Right hindlimb (tissue), 1 donor: ENCODE data around the gene PRDM16.

ENCODE experiments used
- DNase-seq: peaks from one replicate; pipeline ENCODE4 v3.0.0-alpha.2; 2018

PRDM16 gene

DNA sequence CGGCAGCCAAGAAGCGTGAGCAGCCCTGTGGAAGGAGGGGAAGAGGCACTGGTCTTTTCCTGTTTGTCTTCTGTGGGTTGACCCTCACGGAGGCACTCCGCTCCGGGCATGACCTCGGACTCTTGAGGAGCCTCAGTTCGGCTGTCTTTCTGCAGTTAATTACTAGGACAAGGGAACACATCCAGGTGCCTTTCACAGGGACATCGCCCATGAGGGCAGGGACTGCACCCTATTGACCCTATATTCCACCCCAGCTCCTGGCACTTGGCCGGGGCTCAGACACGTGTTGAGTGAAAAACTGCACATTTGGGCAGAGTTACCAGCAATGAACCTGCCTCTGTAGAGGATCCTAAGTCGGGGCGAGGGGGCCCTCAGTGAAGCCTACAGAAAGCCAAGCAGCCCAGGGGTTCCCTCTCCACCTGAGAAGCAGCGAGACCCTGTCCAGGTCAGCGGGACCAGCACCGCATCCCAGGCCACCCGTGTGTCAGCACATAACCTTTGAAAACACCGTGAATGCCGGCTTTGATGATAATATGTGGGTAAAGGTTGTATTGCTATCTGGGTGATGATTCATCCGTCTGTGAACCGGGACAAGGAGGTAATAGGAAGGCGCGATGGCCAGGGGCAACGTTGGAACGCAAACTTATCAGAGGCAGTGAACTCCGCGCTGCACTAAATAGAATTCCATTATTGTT lies 224.0 kb downstream of the PRDM16 start:
- DNase-seq, result no peak

DNA sequence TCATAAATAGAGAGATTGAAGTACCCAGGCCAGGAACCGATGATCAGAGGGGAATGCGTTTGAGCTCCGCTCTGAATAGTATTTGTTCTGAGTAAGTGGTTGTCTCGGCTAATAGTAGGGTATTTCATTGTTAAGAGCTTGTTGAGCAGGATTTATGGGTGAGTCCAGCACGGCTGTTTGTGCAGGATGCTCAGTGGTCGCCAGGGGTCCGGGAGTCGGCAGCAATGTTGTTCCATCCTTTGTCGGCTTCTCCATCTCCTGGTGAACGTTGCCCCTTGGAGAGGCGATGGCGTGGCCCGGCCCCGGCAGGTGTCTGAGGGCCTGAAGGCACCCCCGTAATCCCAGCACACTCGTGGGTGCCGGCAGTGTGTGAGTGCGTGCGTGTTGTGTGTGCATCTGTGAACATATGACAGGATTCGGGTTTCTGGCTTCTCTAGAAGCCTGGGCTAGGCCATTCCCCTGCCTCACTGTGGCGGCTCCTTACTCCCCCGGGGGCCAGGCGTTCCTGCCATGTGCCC lies 224.6 kb downstream of the PRDM16 start:
- DNase-seq, result no peak

DNA sequence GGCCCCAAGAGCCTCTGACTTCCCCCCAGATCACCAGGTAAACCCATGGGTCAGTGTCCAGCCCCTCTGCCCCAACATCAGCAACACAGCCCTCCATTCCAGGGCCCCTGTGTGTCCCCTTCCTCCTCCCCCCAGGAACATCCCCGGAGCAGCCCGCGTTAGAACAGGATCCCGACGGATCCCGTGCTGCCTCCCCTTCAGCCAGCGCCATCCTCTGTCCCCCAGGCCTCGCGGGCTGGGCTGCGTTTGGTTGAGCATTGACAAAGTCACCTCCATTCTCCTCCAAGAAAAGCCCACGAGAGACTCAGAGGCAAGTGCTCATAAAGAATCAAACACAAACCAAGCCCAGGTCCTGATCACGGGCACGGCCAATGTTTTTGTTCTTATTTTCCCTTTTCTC lies 225.4 kb downstream of the PRDM16 start:
- no peak for DNase-seq

DNA sequence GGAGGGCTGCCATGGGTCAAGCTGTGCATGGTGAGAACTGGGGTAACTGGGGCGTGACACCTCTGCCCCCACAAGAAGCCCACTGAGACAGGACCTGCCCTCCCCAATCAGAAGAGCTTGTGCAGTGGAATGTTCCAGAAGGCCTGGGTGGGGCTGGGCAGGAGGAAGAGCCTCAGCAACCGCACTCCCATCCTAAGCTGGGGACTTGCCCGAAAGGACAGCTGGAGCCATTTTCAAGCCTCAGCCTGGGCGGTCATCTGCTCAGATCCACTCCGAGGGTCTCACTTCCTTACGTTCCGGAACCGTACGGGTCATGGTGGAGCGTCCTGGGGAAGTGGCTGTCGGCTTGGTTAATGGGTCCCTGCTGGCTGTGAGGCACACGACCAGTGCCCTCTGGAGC lies 226.8 kb downstream of the PRDM16 start:
- DNase-seq, result no peak

DNA sequence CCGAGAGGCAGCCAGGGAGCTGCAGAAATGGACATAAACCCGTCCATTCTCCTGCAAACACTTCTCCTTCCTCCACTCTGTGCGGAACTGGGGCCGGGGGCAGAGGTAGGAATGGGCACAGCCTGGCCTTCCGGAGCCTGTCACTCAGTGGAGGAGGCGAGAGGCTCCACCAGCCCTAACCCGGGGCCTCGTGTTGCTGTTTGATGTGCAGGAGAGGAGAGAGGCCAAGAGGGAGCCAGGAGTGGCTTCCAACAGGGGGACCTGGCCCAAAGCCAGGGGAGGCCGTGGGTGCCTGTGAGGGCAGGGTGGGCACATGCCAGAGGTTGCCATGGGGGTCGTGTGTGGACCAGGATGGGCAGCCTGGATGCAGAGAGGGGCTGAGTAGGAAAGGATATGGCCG lies 227.3 kb downstream of the PRDM16 start:
- DNase-seq, result no peak

DNA sequence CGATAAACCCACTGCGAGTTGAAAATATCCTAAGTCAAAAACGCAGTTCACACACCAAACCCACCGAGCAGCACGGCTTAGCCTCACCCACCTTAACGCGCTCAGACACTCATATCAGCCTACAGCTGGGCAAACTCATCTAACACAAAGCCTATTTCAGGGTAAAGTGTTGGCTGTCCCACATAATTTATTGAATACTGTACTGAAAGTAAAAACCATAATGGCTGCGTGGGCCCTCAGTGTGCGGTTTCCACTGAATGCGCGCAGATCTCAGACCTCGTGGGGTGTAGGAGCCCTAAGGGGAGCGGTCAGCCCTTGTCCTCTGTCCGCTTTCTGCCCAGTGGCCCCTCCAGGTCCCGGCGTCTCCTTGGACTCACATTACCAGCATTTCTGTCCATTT lies 227.8 kb downstream of the PRDM16 start:
- DNase-seq, result no peak

DNA sequence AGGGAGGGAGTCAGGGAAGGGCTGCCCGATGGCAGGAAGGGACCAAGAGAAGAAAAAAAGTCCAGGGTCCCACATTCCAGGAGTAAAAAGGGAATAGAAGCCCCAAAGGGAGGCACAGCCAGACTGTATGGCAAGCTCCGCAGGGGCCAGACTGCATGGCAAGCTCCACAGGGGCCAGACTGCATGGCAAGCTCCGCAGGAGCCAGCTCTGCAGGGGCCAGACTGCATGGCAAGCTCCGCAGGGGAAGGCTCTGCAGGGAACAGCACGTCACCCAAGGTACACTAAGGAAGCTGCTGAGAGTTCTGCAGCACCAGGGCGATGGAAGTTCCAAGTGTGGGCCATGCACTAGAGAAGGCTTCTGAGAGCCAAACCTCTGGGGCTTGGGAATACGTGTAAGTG lies 228.8 kb downstream of the PRDM16 start:
- DNase-seq, result no peak

DNA sequence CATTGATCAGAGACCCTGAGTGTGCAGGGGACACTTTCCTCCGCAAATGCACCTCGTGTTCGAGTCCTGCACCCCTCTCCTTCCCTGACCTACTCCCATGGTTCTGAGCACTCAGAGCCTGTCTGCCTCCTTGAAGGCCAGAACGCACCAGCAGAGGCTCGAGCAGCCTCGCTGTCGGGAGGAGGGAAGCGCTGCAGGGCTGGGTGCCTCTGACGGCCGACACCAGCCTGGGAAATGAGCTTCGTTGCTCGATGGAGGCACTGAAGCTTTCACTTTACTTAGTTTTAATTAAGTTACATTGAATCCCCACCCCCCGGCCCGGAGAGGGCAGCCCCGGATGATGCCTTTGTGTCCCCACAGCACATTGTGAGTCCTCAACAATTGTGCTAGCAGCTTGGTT lies 229.2 kb downstream of the PRDM16 start:
- no peak for DNase-seq

DNA sequence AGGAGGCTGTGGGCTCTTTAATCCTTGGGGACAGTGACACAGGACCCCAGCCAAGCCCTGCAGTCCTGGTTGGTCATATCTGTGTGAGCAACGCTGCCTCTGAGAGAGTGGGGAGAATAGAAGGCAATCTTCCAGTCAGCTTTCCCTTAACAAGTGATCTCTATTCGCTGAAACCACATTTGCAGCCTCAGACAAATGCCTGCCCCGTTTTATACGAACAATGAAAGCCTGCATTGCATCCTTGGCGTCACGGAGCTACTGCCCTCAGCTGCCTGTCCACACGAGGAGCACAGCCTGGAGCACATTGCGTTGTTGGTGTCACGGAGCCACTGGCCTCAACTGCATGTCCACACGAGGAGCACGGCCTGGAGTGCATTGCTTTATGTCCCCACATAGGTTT lies 235.2 kb downstream of the PRDM16 start:
- no peak for DNase-seq

DNA sequence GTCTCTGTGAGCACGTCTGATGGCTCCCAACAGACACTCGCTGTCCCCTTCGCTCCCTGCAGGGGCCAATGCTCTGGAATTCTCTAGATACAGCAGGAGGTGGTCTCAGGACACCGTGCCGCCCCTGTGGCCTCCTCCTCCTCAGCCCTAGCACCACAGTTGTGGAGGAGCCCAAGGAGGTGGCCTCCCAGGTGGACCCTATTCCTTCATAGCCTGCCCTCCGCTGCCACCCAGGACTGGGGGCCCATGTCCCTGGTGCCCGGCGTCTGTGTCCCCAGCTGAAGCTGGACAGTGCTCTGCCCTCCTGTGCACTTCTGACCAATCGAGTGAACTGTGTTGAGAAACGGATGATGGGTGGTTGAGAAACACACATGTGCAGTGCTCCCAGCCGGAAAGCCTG lies 235.7 kb downstream of the PRDM16 start:
- DNase-seq, result no peak

DNA sequence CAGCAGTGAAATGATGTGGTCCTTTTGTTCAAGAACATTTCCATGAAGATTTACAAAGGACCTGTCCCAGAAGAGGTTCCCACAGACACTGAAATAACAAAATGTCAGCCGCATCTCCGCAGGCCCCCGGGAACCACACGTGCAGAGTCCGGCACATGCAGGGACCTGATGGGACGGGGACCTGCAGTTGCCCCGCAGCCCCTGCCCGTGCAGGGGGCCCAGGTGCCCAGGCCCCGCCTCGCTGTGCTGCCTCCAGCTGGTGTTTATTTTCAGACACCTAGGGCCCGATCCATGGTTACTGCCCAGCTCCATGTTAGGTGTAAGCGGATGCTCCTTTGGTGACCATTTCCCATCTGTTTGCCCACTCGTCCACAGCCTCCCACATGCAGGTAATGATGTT lies 236.2 kb downstream of the PRDM16 start:
- no peak for DNase-seq

DNA sequence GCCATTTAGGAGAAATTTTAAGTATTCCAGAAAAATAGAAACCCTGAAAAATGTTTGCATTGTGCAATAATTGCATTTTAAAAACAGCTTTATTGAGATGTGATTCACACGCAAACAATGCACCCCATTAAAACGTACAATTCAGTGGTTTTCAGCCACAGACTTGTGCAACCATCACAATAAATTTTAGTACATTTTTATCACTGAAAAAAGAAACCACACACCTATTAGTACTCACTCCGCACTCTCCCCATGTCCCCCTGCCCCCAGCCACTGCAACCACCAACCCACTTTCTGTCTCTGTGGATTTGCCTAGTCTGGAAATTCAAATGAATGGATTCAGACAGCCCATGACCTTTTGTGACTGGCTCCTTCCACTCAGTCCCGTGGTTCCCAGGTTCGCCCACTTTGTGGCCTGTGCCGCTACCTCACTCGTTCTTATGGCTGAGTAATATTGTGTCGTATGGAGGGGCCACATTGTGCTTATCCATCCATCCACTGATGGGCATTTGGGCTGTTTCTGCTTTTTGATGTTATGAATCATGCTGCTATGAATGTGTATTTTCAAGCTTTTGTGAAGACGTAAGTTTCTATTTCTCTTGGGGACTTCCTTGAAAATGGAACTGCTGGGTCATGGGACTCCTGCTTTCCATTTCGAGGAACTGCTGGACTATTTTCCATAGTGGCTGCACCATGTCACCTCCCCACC lies 237.7 kb downstream of the PRDM16 start:
- DNase-seq, result no peak

DNA sequence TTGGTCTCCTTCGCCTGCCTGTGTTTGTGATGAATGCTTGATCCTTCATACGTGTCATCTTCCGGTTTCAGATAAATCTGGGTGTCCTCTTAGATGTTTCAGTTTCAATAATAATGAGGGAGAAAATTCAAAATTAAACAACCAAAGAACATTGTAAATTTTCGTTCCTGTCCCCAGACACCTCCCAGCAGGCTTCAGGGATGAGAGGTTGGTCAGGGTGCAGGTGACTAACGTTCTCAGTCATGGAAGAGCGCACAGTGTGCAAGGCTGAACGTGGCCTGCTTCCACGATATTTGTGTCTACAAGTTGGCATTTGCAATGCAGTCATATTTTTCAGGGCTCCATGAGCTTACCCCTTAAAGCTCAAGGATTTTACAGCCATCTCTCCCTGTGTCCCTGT lies 238.4 kb downstream of the PRDM16 start:
- DNase-seq, result no peak

DNA sequence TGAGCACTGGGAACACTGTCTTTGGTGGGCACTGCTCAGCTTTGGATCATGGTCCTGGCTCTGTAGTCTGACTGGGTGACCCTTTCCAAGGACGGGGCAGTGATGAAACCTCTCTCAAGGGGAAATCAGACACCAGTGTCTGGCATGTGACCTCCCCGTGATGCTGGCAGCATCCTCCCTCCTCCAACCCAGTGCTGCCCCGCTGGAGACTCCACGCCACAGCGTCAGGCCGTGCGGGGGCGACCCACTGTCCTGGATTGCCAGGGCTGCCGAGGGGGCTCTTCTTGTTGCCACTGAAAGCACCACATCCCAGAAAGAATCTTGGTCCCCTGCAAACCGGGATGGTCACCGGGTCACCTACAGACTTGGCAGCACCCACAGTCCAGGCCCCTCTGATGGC lies 239.1 kb downstream of the PRDM16 start:
- DNase-seq, result no peak

DNA sequence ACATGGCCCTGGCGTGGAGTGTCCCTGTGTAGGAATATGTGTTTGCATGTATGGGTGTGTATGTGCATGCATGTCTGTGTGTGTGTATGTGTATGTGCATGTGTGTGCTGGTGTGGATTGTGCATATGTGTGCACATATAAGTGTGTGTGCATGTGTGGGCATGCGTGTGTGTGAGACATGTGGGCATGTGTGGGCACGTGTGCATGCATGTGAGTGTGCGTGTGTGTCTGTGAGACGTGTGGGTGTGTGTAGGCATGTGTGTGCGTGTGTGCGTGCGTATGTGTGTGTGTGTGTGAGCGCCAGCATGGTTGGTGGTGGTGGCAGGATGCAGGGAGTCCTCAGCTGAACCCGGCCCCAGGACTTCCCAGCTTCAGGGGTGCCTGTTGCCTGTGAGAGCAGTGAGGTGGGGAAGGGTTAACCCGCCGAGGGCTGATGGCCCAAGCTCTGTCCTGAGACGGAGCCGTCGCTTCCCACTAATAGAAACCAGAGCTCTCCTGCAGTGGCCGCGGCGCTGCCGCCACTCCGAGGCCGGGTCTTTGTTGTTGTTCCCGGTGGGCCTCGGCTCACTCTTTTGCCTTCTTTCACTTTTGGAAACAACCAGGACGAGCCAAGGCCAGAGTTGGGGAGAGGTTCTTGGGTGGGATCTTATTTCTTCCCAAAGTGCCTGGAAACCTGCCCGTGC lies 241.9 kb downstream of the PRDM16 start:
- no peak for DNase-seq

DNA sequence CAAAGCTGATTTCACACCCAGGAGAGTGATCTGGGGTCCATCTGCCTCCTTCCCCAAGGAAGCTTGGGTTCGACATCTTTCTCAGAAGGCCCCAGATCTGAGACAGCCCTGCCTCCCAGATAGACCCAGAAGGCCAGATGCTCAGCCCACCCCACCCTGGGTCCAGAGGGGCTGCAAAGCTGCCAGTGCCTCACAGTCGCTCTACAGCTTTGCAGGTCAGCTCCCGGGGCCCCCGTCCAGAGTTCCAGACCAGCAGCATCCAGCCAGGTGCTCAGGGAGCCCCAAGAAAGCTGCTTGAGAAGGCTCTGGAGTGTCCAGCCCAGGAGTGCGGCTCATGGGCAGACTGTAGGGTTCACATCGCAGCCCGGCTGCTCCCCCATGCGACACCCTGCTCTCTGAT lies 242.7 kb downstream of the PRDM16 start:
- no peak for DNase-seq

DNA sequence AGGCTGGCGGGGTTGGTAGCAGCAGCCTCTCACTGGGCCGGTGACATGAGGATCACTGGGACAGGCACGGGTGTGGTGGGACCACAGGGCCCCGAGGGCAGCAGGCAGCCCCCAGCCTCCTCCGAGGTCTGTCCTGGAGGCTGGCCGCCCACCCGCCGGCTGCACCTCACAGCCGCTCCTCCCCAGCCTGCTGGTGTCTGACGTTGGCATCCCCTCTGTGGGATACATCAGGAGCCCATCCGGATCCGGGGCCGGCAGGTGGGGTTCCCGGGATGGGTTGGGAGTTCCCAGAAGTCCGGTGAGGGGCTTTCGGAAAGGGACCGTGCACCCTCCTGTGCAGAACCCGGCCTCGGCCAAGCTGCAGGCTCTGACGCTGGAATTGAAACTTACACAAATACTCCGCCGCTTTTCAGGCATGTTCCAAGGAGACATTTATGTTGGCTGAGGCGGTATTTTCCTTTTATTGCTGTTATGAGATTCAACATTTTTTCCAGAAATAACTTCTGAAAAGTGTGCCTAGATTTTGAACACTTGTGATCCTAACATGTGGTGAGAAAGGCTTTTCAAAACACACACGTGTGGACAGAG lies 243.4 kb downstream of the PRDM16 start:
- peak; percentile 71 for DNase-seq

DNA sequence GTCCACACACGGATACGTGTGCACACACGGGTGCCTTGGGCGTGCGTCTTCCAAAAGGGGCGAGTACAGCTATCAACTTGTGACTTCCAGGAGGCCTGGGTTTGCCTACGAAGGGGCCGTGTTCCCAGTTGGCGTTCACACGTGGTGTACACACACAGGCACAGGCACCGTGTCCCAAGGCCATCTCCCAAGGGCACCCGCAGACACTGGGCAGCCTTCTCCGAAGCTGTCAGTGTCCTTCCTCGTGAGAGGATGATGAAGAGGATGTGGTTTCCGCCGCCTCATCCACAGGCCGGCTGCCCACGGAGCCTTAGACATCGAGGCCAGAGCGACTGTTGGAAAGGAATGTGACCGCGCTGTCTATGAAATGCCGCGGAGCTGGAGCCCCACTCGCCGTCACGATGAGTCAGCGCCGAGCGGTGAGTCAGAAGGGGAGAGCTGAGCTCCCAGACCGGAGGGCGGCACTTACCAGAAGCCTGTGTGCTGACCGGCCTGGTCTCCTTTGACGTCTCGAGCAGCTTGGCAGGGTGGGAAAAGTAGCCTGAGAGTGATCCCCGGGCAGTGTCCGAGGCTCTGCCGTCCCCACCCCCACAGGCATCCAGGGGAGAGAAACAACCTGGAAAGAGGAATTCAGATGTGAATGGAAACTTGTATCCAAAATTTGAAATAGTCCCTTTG lies 244.0 kb downstream of the PRDM16 start:
- DNase-seq, result peak; percentile 95

DNA sequence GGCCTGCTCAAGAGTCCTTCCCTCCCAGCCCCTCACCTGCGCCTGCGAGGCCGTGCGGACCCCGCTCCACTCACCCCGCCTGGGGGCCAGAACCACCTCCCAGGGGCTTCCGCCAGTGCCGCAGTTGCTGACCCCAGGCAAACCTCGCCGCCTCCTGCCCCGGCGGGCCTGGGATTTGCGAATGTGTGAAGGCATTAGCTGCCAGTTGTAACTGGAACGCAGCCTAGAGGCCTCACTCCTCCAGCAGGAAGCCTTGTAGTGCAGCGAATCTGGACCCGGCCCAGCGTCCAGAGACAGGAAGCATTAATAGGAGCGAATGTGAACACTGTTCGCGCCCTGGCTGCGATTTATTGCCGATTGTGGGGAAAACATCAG lies 244.6 kb downstream of the PRDM16 start:
- peak; percentile 94 for DNase-seq

DNA sequence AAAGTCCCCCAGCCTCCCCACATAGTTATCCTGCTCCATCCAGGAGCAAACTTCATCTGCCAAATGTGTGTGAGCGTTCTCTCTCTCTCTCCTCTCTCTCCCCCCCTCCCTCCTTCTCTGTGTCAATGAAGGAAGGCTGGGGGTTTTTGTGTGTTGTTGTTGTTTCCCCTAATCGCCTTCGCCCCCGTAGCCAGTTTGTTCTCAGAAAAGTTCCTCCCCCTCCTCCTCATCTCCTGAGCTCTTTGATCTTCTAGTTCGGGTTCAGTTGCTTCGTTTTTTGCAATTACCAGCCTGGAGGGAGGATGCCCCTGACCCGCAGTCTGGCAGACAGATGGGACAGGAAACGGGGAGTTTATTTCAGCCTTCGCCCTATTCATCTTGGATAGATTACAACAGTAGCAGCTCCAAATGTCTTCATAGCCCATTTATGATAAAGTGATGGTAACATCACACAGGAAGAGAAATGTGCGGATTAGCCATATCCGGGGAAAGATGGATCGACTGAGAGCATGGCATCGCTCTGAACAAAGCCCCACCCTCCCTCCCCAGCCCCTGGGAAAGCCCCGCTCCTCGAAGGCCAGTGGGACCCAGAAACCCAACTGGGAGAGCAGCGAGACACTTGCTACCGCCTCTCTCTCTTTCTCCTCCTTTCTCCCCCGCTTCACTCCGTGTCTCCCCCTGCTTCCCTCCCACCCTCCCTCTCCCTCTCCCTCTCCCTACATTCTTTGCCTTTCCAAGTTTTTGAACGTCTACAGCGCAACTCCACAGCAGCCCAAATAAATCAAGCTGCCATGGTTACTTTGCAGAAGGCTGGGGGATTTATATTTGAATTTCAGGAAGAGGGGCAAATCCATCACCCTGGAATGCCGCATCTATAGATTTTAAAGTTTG lies 245.7 kb downstream of the PRDM16 start:
- peak; percentile 77 for DNase-seq

DNA sequence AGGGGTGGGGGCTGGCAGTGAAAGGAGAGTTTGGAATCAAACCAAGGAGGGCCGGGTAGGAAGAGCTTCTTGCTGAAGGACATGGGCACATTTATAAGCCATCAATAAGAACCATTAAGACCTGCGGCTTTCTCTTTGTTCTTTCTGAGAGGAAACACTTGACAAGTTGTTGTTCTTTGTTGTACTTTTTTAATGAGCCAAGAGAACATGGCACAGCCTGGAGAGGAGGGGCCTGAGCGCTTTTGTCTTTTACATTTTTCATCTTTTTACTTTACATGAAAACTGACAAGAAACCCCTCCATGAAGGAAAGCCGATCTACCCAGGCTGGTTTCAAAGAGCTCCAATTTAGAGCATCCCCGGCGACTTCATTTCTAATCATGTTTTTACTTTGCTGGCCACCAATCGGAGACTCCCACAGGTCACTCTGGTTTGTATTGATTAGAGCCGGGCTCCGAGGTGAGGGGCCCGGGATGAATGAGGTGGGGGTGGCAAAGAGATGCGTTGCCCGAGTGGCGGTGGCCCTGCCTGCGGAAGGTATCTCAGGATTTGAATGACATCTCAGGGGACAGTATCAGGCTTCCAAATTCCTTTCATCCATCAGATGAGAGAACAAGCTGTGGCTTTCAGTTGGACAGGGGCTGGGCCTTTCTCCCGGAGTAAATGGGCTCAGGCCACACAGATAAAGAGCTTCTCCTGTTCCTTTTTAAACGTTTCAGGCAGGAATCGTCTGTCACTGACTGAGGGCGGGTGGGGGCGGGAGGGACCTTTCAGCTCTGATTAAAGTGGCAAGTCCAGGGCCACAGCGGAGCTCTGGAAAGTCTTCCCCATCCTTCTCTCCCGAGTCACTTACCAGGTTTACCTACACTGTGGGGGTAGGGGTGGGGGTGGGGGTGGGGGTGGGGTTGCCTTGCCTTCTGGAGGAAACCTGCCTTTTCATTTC lies 246.7 kb downstream of the PRDM16 start:
- DNase-seq, result no peak
